Stimulated activated CD4-positive, alpha-beta T cell treated with anti-CD3 and anti-CD28 coated beads, Interleukin-4, amount 100 ng/mL, for 4 hours (primary cell): ENCODE results near the gene DRP2.
"Not testable (repeated sequence)": the region's sequence is repeated elsewhere in the genome, so short reads cannot be mapped to it uniquely, and the experiment has no call there.

Experiments used
- DNase-seq, 2 experiments: peaks; one replicate each; pipeline ENCODE4 v3.0.0-alpha.2; 2020

DRP2 gene

GRCh38 chrX:101237041-101237440, 17.5 kb downstream of the DRP2 start:
- DNase-seq: no peak

GRCh38 chrX:101241531-101241930, 21.9 kb downstream of the DRP2 start:
- DNase-seq: no peak

GRCh38 chrX:101252634-101253033, 33.0 kb downstream of the DRP2 start:
- no peak for DNase-seq

- no peak for DNase-seq
Observed at GRCh38 chrX:101257448-101258258, 38.1 kb downstream of the DRP2 start.

GRCh38 chrX:101258259-101258581, 38.6 kb downstream of the DRP2 start:
- DNase-seq: no peak

GRCh38 chrX:101260435-101260834, 40.8 kb downstream of the DRP2 start:
- DNase-seq: no peak

GRCh38 chrX:101262590-101262989, 43.0 kb downstream of the DRP2 start:
- DNase-seq: no peak

- no peak for DNase-seq
Observed at GRCh38 chrX:101263766-101264165, 44.2 kb downstream of the DRP2 start.

- no peak for DNase-seq
Observed at GRCh38 chrX:101265869-101266428, 46.4 kb downstream of the DRP2 start.

- no peak for DNase-seq
Observed at GRCh38 chrX:101274198-101274597, 54.6 kb downstream of the DRP2 start.

- no peak for DNase-seq
Observed at GRCh38 chrX:101276238-101276637, 56.7 kb downstream of the DRP2 start.

- no peak for DNase-seq
Observed at GRCh38 chrX:101287402-101287801, 67.8 kb downstream of the DRP2 start.

- no peak for DNase-seq
Observed at GRCh38 chrX:101290957-101291603, 71.5 kb downstream of the DRP2 start, which contains the start of gene TAF7L. Gene TAF7L (minus strand): TSS chrX:101291334. CDS start chrX:101287543, 3,791 bp downstream.

- not testable (repeated sequence) for DNase-seq
Observed at GRCh38 chrX:101295603-101296002, 76.0 kb downstream of the DRP2 start.

- DNase-seq: no peak
Observed at GRCh38 chrX:101303790-101304189, 84.2 kb downstream of the DRP2 start.
